Measurements from ENCODE around the gene SNRNP35. TPM values are rescaled to one million over a fixed set of nuclear protein-coding genes. Genes with fewer than 3 reads are reported as not detected.
A peak's percentile ranks its signal among the peaks of the same experiment; 100 is the strongest.
"Not testable (repeated sequence)": the region's sequence is repeated elsewhere in the genome, so short reads cannot be mapped to it uniquely, and the experiment has no call there.

Gene SNRNP35, protein sequence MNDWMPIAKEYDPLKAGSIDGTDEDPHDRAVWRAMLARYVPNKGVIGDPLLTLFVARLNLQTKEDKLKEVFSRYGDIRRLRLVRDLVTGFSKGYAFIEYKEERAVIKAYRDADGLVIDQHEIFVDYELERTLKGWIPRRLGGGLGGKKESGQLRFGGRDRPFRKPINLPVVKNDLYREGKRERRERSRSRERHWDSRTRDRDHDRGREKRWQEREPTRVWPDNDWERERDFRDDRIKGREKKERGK
- 10 to 100 TPM; 25.6 to 34.8 (median 28.7) TPM for total RNA-seq
- total RNA-seq (2013): 33.4 TPM

GRCh38 chr12:123457980-123458779, at the start of gene SNRNP35:
SNRNP35 (plus strand) TSS chr12:123458139; CDS start chr12:123465541, 7,402 bp downstream.
- Histone ChIP-seq H3K27ac (ENCODE audit: low read length) (peak within 1 kb of the TSS; percentile 98), H3K4me3 (ENCODE audit: low read length) (peak within 1 kb of the TSS; percentile 98), H3K4me1 (ENCODE audit: control insufficient read depth, insufficient read depth, low read length) (peaks cover 13% of the 10 kb centered on the region), H3K27me3 (ENCODE audit: control insufficient read depth, insufficient read depth, low read length) (no peaks in the 10 kb centered on the region), H3K9me3 (ENCODE audit: control insufficient read depth, insufficient read depth, low read length) (no peaks in the 10 kb centered on the region), H3K36me3 (ENCODE audit: control insufficient read depth, insufficient read depth, low read length) (no peaks in the 10 kb centered on the region)
- TF ChIP-seq, protein P1, sequence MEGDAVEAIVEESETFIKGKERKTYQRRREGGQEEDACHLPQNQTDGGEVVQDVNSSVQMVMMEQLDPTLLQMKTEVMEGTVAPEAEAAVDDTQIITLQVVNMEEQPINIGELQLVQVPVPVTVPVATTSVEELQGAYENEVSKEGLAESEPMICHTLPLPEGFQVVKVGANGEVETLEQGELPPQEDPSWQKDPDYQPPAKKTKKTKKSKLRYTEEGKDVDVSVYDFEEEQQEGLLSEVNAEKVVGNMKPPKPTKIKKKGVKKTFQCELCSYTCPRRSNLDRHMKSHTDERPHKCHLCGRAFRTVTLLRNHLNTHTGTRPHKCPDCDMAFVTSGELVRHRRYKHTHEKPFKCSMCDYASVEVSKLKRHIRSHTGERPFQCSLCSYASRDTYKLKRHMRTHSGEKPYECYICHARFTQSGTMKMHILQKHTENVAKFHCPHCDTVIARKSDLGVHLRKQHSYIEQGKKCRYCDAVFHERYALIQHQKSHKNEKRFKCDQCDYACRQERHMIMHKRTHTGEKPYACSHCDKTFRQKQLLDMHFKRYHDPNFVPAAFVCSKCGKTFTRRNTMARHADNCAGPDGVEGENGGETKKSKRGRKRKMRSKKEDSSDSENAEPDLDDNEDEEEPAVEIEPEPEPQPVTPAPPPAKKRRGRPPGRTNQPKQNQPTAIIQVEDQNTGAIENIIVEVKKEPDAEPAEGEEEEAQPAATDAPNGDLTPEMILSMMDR (IDR thresholded peaks at IDR 0.05): no peak
- H3K36me3 Mint-ChIP-seq: no peaks in the 10 kb centered on the region
- no peaks in the 10 kb centered on the region for H3K27me3 Mint-ChIP-seq (ENCODE audit: low read depth in 2 of 2)
- no peaks in the 10 kb centered on the region for H3K9me3 Mint-ChIP-seq
- peak within 1 kb of the TSS; percentile 100 for H3K4me3 Mint-ChIP-seq
- H3K27ac Mint-ChIP-seq: peak within 1 kb of the TSS; percentile 100
- peaks cover 17 to 30% of the 10 kb centered on the region in 2 donors for H3K4me1 Mint-ChIP-seq
- intact Hi-C loops (cut with micrococcal nuclease): loop anchor here (1.0 to 10.0 kb wide), 3 partner anchors 71 to 175 kb away; partner anchors contain the start of genes EIF2B1, GTF2H3 and SBNO1
- WGBS (ENCODE audit: insufficient coverage): under 1% methylated on average over 48 of the region's 48 CpGs
- DNase-seq (peak; percentile 84 to 94), ATAC-seq (peak; percentile 75 to 83 (median 82))

GRCh38 chr12:123408619-123409018, 49.3 kb upstream of the SNRNP35 start:
- H3K36me3 Mint-ChIP-seq; H3K4me3 Mint-ChIP-seq; ATAC-seq; H3K27ac Mint-ChIP-seq; H3K4me1 Mint-ChIP-seq; H3K27me3 Mint-ChIP-seq (ENCODE audit: low read depth in 2 of 2); H3K4me1 ChIP-seq (ENCODE audit: control insufficient read depth, insufficient read depth, low read length); H3K9me3 Mint-ChIP-seq; H3K27me3 ChIP-seq (ENCODE audit: control insufficient read depth, insufficient read depth, low read length); H3K9me3 ChIP-seq (ENCODE audit: control insufficient read depth, insufficient read depth, low read length); DNase-seq; intact Hi-C loops (cut with micrococcal nuclease); H3K27ac ChIP-seq (ENCODE audit: low read length); H3K4me3 ChIP-seq (ENCODE audit: low read length): not testable (repeated sequence)
- 96% methylated on average over 5 of the region's 7 CpGs for WGBS (ENCODE audit: insufficient coverage)
- H3K36me3 ChIP-seq (ENCODE audit: control insufficient read depth, insufficient read depth, low read length): peaks cover 38% of the 10 kb centered on the region

GRCh38 chr12:123409284-123410040, 48.5 kb upstream of the SNRNP35 start:
- whole genome bisulfite sequencing (ENCODE audit: insufficient coverage): 94% methylated on average over 10 of the region's 11 CpGs
- H3K27ac ChIP-seq (ENCODE audit: low read length); H3K27me3 Mint-ChIP-seq (ENCODE audit: low read depth in 2 of 2); H3K27me3 ChIP-seq (ENCODE audit: control insufficient read depth, insufficient read depth, low read length); H3K4me3 ChIP-seq (ENCODE audit: low read length); H3K36me3 Mint-ChIP-seq; H3K27ac Mint-ChIP-seq; H3K9me3 Mint-ChIP-seq; DNase-seq; intact Hi-C loops (cut with micrococcal nuclease); ATAC-seq; H3K4me1 Mint-ChIP-seq; H3K9me3 ChIP-seq (ENCODE audit: control insufficient read depth, insufficient read depth, low read length); H3K4me1 ChIP-seq (ENCODE audit: control insufficient read depth, insufficient read depth, low read length); H3K4me3 Mint-ChIP-seq: not testable (repeated sequence)
- H3K36me3 ChIP-seq (ENCODE audit: control insufficient read depth, insufficient read depth, low read length): peaks cover 31% of the 10 kb centered on the region

- WGBS (ENCODE audit: insufficient coverage): 99% methylated on average over 5 of the region's 5 CpGs
- no peak overlapping the region for H3K27ac ChIP-seq (ENCODE audit: low read length)
- ATAC-seq: no peak
- no peaks in the 10 kb centered on the region for H3K9me3 ChIP-seq (ENCODE audit: control insufficient read depth, insufficient read depth, low read length)
- Mint-ChIP-seq H3K9me3 (no peaks in the 10 kb centered on the region), H3K36me3 (no peaks in the 10 kb centered on the region), H3K4me1 (no peaks in the 10 kb centered on the region), H3K27me3 (ENCODE audit: low read depth in 2 of 2) (no peaks in the 10 kb centered on the region), H3K27ac (no peak overlapping the region), H3K4me3 (no peak overlapping the region)
- TF ChIP-seq, protein P1 (IDR thresholded peaks at IDR 0.05): no peak
- DNase-seq: no peak
- no peak overlapping the region for H3K4me3 ChIP-seq (ENCODE audit: low read length)
- no peaks in the 10 kb centered on the region for H3K27me3 ChIP-seq (ENCODE audit: control insufficient read depth, insufficient read depth, low read length)
- no peaks in the 10 kb centered on the region for H3K4me1 ChIP-seq (ENCODE audit: control insufficient read depth, insufficient read depth, low read length)
- intact Hi-C loops (cut with micrococcal nuclease): no loop called here
- peaks cover 28% of the 10 kb centered on the region for H3K36me3 ChIP-seq (ENCODE audit: control insufficient read depth, insufficient read depth, low read length)
These were observed 47.9 kb upstream of the SNRNP35 start for GRCh38 chr12:123410041-123410412.
